Prostate gland (tissue), 2 donors: Measurements from ENCODE around the gene LRP2. TPM values are rescaled to one million over a fixed set of nuclear protein-coding genes. Genes with fewer than 3 reads are reported as not detected.

Source experiments
- DNase-seq: peaks from one replicate; pipeline ENCODE4 v3.0.0-alpha.2; 2019; ENCODE audit warnings: low spot score
- H3K27ac ChIP-seq, 2 donors: fragments of 200-600 bp; sonication (generic); 2 replicates each; pipeline ENCODE4 v1.5.1; 2017 to 2019
- H3K27me3 ChIP-seq: fragments of 200-600 bp; sonication (generic); replicated peaks from 2 replicates; pipeline ENCODE4 v1.5.1; 2019; ENCODE audit not compliant: insufficient read depth
- H3K36me3 ChIP-seq, 2 donors: fragments of 200-600 bp; sonication (generic); 1 replicate in 1 of 2; 2 replicates in 1 of 2; pipeline versions ENCODE4 v1.5.1 to v1.8.1; 2017 to 2019
- H3K4me1 ChIP-seq: fragments of 200-600 bp; sonication (generic); replicated peaks from 2 replicates; pipeline ENCODE4 v1.5.1; 2019
- H3K4me3 ChIP-seq, 2 donors: fragments of 200-600 bp; sonication (generic); 2 replicates each; pipeline ENCODE4 v1.5.1; 2017 to 2019
- H3K9me3 ChIP-seq: fragments of 200-600 bp; sonication (generic); 2 replicates; pipeline ENCODE4 v1.5.1; 2017
- CTCF ChIP-seq, 4 experiments: fragments of 200-600 bp in 2 of 4; fragments of 450-650 bp in 2 of 4; sonication (generic) in 2 of 4; IDR thresholded peaks; 1 replicate in 3 of 4; 2 replicates in 1 of 4; pipeline ENCODE4 v1.5.1; 2016 to 2019; ENCODE audit warnings: antibody characterized with exemption in 4 of 4, mild to moderate bottlenecking in 2 of 4, moderate library complexity in 2 of 4
- POLR2A ChIP-seq: fragments of 450-650 bp; IDR thresholded peaks from one replicate; pipeline ENCODE4 v1.6.1; 2016; ENCODE audit warnings: antibody characterized with exemption, mild to moderate bottlenecking
- POLR2AphosphoS5 ChIP-seq: sonication (generic); formaldehyde crosslinking; IDR thresholded peaks from one replicate; pipeline ENCODE4 v1.6.1; 2017; ENCODE audit warnings: antibody characterized with exemption
- WGBS: methylation state at CpG from one replicate; pipeline ENCODE4 v1.1.5; 2018; 5-methylcytosine and 5-hydroxymethylcytosine counted together
- intact Hi-C: fragments of 100-400 bp; cut with DNase I; formaldehyde crosslinking; loops from one replicate; pipeline ENCODE4 v1.14.2; 2022
- total RNA-seq, 2 donors: library from RNA; depleted of rRNA; stranded (reverse); fragments of >200 nt; gene quantifications; one replicate each; pipeline ENCODE4 v1.1.0, GENCODE V29; 2016

Gene LRP2
- total RNA-seq, 2 donors from 2014 or later: 1.6 to 9.5 TPM

GRCh38 chr2:169116327-169116726 lies 246.0 kb downstream of the LRP2 start:
- intact Hi-C loops: no loop called here
- no peaks in the 10 kb centered on the region for H3K36me3 ChIP-seq
- TF ChIP-seq CTCF (IDR thresholded peaks at IDR 0.05) (no peak), POLR2A (no peak), POLR2AphosphoS5 (no peak)
- DNase-seq: no peak
- H3K4me3 ChIP-seq: no peak overlapping the region
- H3K27me3 ChIP-seq: no peaks in the 10 kb centered on the region
- 55% methylated on average over 2 of the region's 2 CpGs for WGBS
- H3K9me3 ChIP-seq: no peaks in the 10 kb centered on the region
- H3K4me1 ChIP-seq: no peaks in the 10 kb centered on the region
- no peak overlapping the region for H3K27ac ChIP-seq

GRCh38 chr2:169114056-169114455 lies 248.3 kb downstream of the LRP2 start:
- intact Hi-C loops: no loop called here

GRCh38 chr2:169112841-169113240 lies 249.5 kb downstream of the LRP2 start:
- Histone ChIP-seq H3K4me3 (no peak overlapping the region), H3K4me1 (no peaks in the 10 kb centered on the region), H3K27me3 (no peaks in the 10 kb centered on the region), H3K27ac (no peak overlapping the region), H3K36me3 (no peaks in the 10 kb centered on the region), H3K9me3 (no peaks in the 10 kb centered on the region)
- 90% methylated on average over 6 of the region's 6 CpGs for WGBS
- intact Hi-C loops: no loop called here
- no peak for DNase-seq
- no peak for TF ChIP-seq CTCF (IDR thresholded peaks at IDR 0.05)
- TF ChIP-seq POLR2AphosphoS5: no peak
- TF ChIP-seq POLR2A: no peak

More at GRCh38 chr2:169114056-169114455, 248.3 kb downstream of the LRP2 start:
- no peak for TF ChIP-seq POLR2AphosphoS5
- no peak for TF ChIP-seq POLR2A
- TF ChIP-seq CTCF (IDR thresholded peaks at IDR 0.05): no peak
- no peak for DNase-seq
- H3K36me3 ChIP-seq: no peaks in the 10 kb centered on the region
- no peaks in the 10 kb centered on the region for H3K4me1 ChIP-seq
- no peak overlapping the region for H3K4me3 ChIP-seq
- no peak overlapping the region for H3K27ac ChIP-seq
- no peaks in the 10 kb centered on the region for H3K9me3 ChIP-seq
- no peaks in the 10 kb centered on the region for H3K27me3 ChIP-seq
- 91% methylated on average over 4 of the region's 4 CpGs for WGBS

GRCh38 chr2:169110916-169111315 lies 251.4 kb downstream of the LRP2 start:
- DNase-seq: no peak
- 70% methylated on average over 18 of the region's 18 CpGs for WGBS
- Histone ChIP-seq H3K36me3 (no peaks in the 10 kb centered on the region), H3K27me3 (no peaks in the 10 kb centered on the region), H3K27ac (no peak overlapping the region), H3K4me1 (no peaks in the 10 kb centered on the region), H3K4me3 (no peak overlapping the region), H3K9me3 (no peaks in the 10 kb centered on the region)
- intact Hi-C loops: no loop called here
- TF ChIP-seq CTCF (IDR thresholded peaks at IDR 0.05) (no peak), POLR2A (no peak), POLR2AphosphoS5 (no peak)

- no peak for TF ChIP-seq CTCF (IDR thresholded peaks at IDR 0.05)
- TF ChIP-seq POLR2A: no peak
- no peak for TF ChIP-seq POLR2AphosphoS5
- Histone ChIP-seq H3K4me3 (no peak overlapping the region), H3K36me3 (no peaks in the 10 kb centered on the region), H3K27ac (no peak overlapping the region), H3K9me3 (no peaks in the 10 kb centered on the region), H3K4me1 (no peaks in the 10 kb centered on the region), H3K27me3 (no peaks in the 10 kb centered on the region)
- intact Hi-C loops: no loop called here
- no peak for DNase-seq
- WGBS: 77% methylated on average over 7 of the region's 7 CpGs
Observed at GRCh38 chr2:169110419-169110818, 251.9 kb downstream of the LRP2 start.
